ENCODE measurements around the gene HES5. TPM values are rescaled to one million over a fixed set of nuclear protein-coding genes. Genes with fewer than 3 reads are reported as not detected.
"Not testable (repeated sequence)": the region's sequence is repeated elsewhere in the genome, so short reads cannot be mapped to it uniquely, and the experiment has no call there.

The HES5 gene
- total RNA-seq, 1 donor from 2014 or later = not detected

DNA sequence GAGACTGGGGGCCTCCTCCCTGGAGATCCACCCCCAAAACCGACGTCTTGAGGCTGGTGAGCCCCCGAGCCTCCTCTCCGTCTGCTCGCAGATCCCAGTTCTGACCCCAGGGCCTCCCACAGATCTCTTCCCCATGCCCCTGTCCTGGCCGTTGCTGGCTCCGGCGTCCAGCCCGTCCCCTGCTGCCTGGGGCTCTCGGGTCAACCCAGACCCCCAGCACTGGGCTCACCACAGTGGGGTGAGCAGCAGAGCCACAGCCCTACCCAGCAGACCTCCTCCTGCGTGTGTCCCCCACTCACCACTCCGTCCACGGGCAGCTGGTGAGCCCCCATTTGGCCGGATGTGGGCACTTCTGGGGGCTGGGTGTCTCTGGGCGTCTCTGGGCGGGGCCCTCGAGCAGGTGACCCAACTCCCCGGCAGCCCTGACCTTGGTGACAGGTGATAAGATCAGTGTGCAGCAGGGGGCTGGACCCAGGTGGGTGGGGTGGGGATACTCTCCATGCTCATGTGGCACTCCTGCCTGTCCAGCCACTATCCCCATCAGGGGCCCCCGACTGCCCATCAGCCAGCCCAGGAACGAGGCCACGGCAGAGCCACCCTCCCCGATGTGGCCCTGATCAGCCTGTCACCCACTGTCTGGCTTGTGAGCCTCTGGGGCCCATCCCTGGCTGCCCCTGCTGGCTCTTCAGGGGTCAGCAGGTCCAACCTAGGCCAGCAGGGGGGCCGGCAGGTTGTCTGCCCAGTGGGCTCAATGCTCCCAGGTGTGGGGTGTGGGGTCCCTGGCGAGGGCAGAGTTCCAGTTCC is 26.8 kb upstream of the HES5 start:
- no peaks in the 10 kb centered on the region for H3K9me3 Mint-ChIP-seq
- H3K4me1 Mint-ChIP-seq = peaks cover 28% of the 10 kb centered on the region
- H3K27me3 Mint-ChIP-seq = no peaks in the 10 kb centered on the region
- intact Hi-C loops (cut with micrococcal nuclease) = loop anchor here (1.0 kb wide), 3 partner anchors 9 to 28 kb away; no protein-coding TSS in a partner anchor
- peak; percentile 87 for DNase-seq
- peaks cover 44% of the 10 kb centered on the region for H3K36me3 Mint-ChIP-seq (ENCODE audit: low read depth)
- peak overlapping the region; percentile 99 for H3K4me3 Mint-ChIP-seq
- H3K27ac Mint-ChIP-seq = peak overlapping the region; percentile 98

DNA sequence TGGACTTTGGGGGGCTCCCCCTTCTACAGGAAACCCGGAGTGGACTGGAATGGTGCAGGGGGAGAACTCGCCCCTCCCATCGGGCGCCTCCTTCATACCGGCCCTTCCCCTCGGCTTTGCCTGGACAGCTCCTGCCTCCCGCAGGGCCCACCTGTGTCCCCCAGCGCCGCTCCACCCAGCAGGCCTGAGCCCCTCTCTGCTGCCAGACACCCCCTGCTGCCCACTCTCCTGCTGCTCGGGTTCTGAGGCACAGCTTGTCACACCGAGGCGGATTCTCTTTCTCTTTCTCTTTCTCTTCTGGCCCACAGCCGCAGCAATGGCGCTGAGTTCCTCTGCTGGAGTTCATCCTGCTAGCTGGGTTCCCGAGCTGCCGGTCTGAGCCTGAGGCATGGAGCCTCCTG is 26.2 kb upstream of the HES5 start, which contains the start of gene TNFRSF14:
TNFRSF14 (plus strand) TSS at position 95 of the 401 bp plus-strand sequence; CDS start at position 389, 294 bp downstream.
- peaks cover 25% of the 10 kb centered on the region for H3K4me1 Mint-ChIP-seq
- H3K4me3 Mint-ChIP-seq = peak within 1 kb of the TSS; percentile 99
- H3K36me3 Mint-ChIP-seq (ENCODE audit: low read depth) = peaks cover 40% of the 10 kb centered on the region
- no peaks in the 10 kb centered on the region for H3K9me3 Mint-ChIP-seq
- peak within 1 kb of the TSS; percentile 98 for H3K27ac Mint-ChIP-seq
- intact Hi-C loops (cut with micrococcal nuclease) = loop anchor here (1.0 kb wide), 3 partner anchors 8 to 29 kb away; no protein-coding TSS in a partner anchor
- peak; percentile 94 for DNase-seq
- H3K27me3 Mint-ChIP-seq = no peaks in the 10 kb centered on the region

GRCh38 chr1:2555634-2556276 is 25.7 kb upstream of the HES5 start:
- Mint-ChIP-seq H3K27ac (peak overlapping the region; percentile 98), H3K27me3 (no peaks in the 10 kb centered on the region), H3K4me3 (peak overlapping the region; percentile 99), H3K36me3 (ENCODE audit: low read depth) (peaks cover 40% of the 10 kb centered on the region), H3K9me3 (no peaks in the 10 kb centered on the region), H3K4me1 (peaks cover 25% of the 10 kb centered on the region)
- DNase-seq = peak; percentile 93
- intact Hi-C loops (cut with micrococcal nuclease) = loop anchor here (1.0 kb wide), 3 partner anchors 7 to 30 kb away; no protein-coding TSS in a partner anchor

- Mint-ChIP-seq H3K4me3 (peak overlapping the region; percentile 99), H3K36me3 (ENCODE audit: low read depth) (peaks cover 36% of the 10 kb centered on the region), H3K4me1 (peaks cover 26% of the 10 kb centered on the region), H3K27ac (peak overlapping the region; percentile 98), H3K9me3 (no peaks in the 10 kb centered on the region), H3K27me3 (no peaks in the 10 kb centered on the region)
- intact Hi-C loops (cut with micrococcal nuclease) = no loop called here
- DNase-seq = peak; percentile 86
Observed at GRCh38 chr1:2554621-2555387, 24.7 kb upstream of the HES5 start.

GRCh38 chr1:2553871-2554620 is 24.0 kb upstream of the HES5 start:
- H3K4me1 Mint-ChIP-seq = peaks cover 28% of the 10 kb centered on the region
- DNase-seq = no peak
- H3K9me3 Mint-ChIP-seq = no peaks in the 10 kb centered on the region
- peak overlapping the region; percentile 99 for H3K4me3 Mint-ChIP-seq
- intact Hi-C loops (cut with micrococcal nuclease) = no loop called here
- peak overlapping the region; percentile 98 for H3K27ac Mint-ChIP-seq
- peaks cover 32% of the 10 kb centered on the region for H3K36me3 Mint-ChIP-seq (ENCODE audit: low read depth)
- no peaks in the 10 kb centered on the region for H3K27me3 Mint-ChIP-seq

- H3K4me3 Mint-ChIP-seq; intact Hi-C loops (cut with micrococcal nuclease); DNase-seq; H3K27me3 Mint-ChIP-seq; H3K9me3 Mint-ChIP-seq; H3K27ac Mint-ChIP-seq: not testable (repeated sequence)
- peaks cover 26% of the 10 kb centered on the region for H3K4me1 Mint-ChIP-seq
- H3K36me3 Mint-ChIP-seq (ENCODE audit: low read depth) = peaks cover 26% of the 10 kb centered on the region
Observed at GRCh38 chr1:2553076-2553475, 23.0 kb upstream of the HES5 start.

- peaks cover 25% of the 10 kb centered on the region for H3K4me1 Mint-ChIP-seq
- no peak for DNase-seq
- no peaks in the 10 kb centered on the region for H3K27me3 Mint-ChIP-seq
- no peaks in the 10 kb centered on the region for H3K9me3 Mint-ChIP-seq
- no peak overlapping the region for H3K27ac Mint-ChIP-seq
- intact Hi-C loops (cut with micrococcal nuclease) = no loop called here
- H3K36me3 Mint-ChIP-seq (ENCODE audit: low read depth) = peaks cover 21% of the 10 kb centered on the region
- H3K4me3 Mint-ChIP-seq = no peak overlapping the region
Observed at GRCh38 chr1:2552189-2552588, 22.1 kb upstream of the HES5 start.

- H3K27ac Mint-ChIP-seq = peak overlapping the region; percentile 71
- H3K9me3 Mint-ChIP-seq; intact Hi-C loops (cut with micrococcal nuclease); H3K4me3 Mint-ChIP-seq; DNase-seq; H3K27me3 Mint-ChIP-seq: not testable (repeated sequence)
- peaks cover 25% of the 10 kb centered on the region for H3K4me1 Mint-ChIP-seq
- peaks cover 15% of the 10 kb centered on the region for H3K36me3 Mint-ChIP-seq (ENCODE audit: low read depth)
Observed at GRCh38 chr1:2551544-2551943, 21.5 kb upstream of the HES5 start.

- H3K27me3 Mint-ChIP-seq; H3K4me3 Mint-ChIP-seq; H3K36me3 Mint-ChIP-seq (ENCODE audit: low read depth); H3K9me3 Mint-ChIP-seq; intact Hi-C loops (cut with micrococcal nuclease); DNase-seq: not testable (repeated sequence)
- peaks cover 24% of the 10 kb centered on the region for H3K4me1 Mint-ChIP-seq
- peak overlapping the region; percentile 71 for H3K27ac Mint-ChIP-seq
Observed at GRCh38 chr1:2550309-2550861, 20.3 kb upstream of the HES5 start.

DNA sequence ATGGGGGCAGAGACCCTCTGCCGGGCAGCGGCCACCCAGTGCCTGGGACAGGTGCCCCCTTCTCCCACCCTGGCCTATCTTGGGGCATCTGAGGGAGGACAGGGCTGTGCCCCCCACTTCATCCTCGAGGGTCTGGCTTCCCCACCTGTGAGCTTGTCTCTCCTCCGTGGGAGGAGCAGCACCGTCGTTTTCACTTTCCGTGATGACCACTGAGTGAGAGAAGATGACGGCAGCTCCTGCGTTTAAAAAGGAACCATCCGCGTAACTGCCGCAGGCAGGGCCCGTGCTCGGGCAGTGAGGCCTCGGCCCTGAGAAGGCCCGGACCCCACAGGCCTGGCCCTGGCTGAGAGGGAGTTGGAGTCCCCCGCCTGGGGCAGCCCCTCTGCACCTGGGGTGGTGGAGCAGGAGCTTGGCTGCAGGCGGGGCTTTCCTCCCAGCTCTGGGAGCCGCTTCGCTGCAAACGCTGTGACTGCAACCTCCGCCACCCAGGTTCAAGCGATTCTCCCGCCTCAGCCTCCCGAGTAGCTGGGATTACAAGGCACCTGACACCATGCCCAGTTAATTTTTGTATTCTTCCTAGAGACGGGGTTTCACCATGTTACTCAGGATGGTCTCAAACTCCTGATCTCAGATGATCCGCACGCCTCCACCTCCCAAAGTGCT is 19.4 kb upstream of the HES5 start:
- not testable (repeated sequence) for DNase-seq; H3K9me3 Mint-ChIP-seq; H3K36me3 Mint-ChIP-seq (ENCODE audit: low read depth); H3K27me3 Mint-ChIP-seq
- H3K4me1 Mint-ChIP-seq = peaks cover 19% of the 10 kb centered on the region
- peak overlapping the region; percentile 93 for H3K4me3 Mint-ChIP-seq
- H3K27ac Mint-ChIP-seq = peak overlapping the region; percentile 95
- intact Hi-C loops (cut with micrococcal nuclease) = loop anchor here (2.0 to 5.0 kb wide), 3 partner anchors 93 to 355 kb away; partner anchors contain the start of gene FAAP20

- intact Hi-C loops (cut with micrococcal nuclease) = loop anchor here (1.0 to 5.0 kb wide), 5 partner anchors 8 to 353 kb away; partner anchors contain the start of genes FAAP20, PRXL2B and TNFRSF14
- Mint-ChIP-seq H3K9me3 (no peaks in the 10 kb centered on the region), H3K27me3 (no peaks in the 10 kb centered on the region), H3K4me3 (peak overlapping the region; percentile 93), H3K27ac (peak overlapping the region; percentile 95), H3K36me3 (ENCODE audit: low read depth) (peaks cover 4% of the 10 kb centered on the region), H3K4me1 (peaks cover 11% of the 10 kb centered on the region)
- peak; percentile 94 for DNase-seq
Observed at GRCh38 chr1:2548068-2548589, 18.1 kb upstream of the HES5 start.

Measured in activated CD4-positive, alpha-beta T cell treated with anti-CD3 and anti-CD28 coated beads, Interleukin-2, amount 10 ng/mL, durations not matched to agents 24 days and 14 days (primary cell).